Skin of body (tissue), 3 donors: ENCODE data around the gene LRRC4C. TPM values are rescaled to one million over a fixed set of nuclear protein-coding genes. Genes with fewer than 3 reads are reported as not detected.

Experiments used
- DNase-seq: peaks from one replicate; lab custom pipeline; 2025; lab: John Stamatoyannopoulos, UW
- small RNA-seq: library from RNA; depleted of rRNA; stranded (forward); fragments of <200 nt; gene quantifications from one replicate; pipeline ENCODE3, GENCODE V24; 2014; ENCODE audit warnings: low replicate concordance
- total RNA-seq: library from RNA; depleted of rRNA; stranded (reverse); fragments of >200 nt; gene quantifications from one replicate; pipeline ENCODE4 v1.2.3, GENCODE V29; 2014

The LRRC4C gene
- total RNA-seq, 1 donor from 2014 or later = 4.2 TPM

DNA sequence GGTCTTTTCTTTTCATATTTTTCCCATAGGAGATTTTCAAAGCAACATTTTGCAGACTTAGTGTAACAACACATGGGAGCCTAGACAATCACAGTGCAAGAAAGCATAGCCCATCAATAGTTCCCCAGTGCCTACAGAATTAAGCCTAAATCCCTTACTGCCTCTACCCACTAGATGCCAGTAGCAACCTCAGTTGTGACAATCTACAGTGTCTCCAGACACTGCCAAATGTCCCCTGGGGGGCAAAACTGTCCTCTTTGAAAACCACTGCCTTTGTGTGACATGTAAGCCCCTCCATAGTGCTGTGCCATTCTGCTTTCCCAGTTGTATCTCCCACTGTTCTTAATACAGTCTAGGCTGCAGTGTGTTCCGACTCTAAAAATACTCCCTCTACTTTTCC is 1329.0 kb downstream of the LRRC4C start:
- no peak for DNase-seq

DNA sequence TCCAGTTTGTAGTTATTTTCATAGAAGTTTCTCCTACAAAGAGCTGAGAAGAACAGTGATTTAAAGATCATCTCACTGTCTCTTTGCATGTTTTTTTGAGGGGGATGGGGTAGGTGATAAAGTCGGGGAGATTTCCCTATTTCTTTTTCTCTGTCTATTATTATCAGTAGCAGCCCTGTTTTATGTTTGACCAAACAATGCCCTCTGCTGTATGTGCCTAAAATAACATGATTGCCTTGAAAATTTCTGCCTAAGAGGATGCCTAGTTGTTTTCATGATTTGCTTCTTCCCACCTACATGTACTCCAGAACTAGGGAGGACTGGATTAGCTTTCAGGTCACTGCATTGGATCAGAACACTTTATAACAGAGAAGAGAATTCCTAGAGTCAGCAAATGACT is 1330.2 kb downstream of the LRRC4C start:
- DNase-seq = no peak

DNA sequence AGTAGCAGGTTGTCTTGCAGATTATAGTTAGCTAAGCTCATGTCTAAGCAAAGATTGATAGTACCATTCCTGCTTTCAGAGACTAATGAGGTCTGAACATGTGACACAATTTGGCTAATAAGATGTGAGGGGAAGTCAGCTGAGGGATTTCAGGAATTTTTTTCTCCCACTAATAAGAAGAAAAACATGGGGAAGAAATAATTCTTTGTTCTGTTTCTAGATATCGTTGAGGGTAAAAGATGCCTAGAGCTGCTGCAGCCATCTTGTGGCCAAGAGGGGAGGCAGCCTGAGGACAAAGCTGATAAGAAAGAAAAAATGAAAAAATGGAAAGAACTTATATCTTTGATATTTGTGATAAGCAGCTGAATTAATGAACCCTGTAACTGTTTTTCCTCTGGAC is 1334.4 kb downstream of the LRRC4C start:
- no peak for DNase-seq

DNA sequence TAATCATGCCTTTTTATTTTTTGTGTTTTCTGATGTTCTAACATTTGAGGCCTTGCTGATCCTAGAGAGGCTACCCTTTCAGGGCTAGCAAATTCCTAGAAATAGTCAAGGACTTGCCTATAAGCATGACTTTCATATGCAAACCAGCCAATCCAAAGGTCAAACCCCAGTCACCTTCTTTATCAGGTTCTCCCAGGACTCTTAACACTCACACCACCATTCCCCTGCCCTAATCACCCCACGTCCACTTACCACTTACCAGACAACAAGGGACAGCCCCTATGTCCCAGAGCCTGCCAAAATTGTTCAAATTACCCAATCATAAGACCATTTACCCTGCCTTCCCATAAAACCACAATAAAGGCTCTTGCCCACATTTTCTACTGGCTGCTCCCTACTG is 1339.8 kb downstream of the LRRC4C start:
- no peak for DNase-seq

DNA sequence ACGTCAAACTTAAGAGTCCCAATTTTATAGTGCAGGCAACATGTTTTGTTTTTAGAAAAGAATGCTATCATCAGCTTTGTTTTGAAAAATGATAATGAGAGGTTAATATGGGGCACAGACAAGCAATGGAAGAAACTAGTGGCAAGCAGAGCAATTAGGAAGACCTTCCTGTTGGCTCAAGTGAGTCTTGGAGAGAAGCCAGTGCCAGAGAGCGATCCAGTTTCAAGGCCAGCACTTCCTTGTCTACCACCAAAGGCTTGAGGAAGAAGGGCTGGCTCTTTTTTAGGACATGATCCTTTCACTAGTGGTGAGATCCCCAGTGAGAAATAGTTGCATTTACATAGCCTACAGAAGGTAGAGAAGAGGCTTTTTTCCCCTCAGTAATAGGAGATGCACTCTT is 1340.7 kb downstream of the LRRC4C start:
- DNase-seq = no peak

- no peak for DNase-seq
These were observed 1341.4 kb downstream of the LRRC4C start for GRCh38 chr11:40118026-40118425.

DNA sequence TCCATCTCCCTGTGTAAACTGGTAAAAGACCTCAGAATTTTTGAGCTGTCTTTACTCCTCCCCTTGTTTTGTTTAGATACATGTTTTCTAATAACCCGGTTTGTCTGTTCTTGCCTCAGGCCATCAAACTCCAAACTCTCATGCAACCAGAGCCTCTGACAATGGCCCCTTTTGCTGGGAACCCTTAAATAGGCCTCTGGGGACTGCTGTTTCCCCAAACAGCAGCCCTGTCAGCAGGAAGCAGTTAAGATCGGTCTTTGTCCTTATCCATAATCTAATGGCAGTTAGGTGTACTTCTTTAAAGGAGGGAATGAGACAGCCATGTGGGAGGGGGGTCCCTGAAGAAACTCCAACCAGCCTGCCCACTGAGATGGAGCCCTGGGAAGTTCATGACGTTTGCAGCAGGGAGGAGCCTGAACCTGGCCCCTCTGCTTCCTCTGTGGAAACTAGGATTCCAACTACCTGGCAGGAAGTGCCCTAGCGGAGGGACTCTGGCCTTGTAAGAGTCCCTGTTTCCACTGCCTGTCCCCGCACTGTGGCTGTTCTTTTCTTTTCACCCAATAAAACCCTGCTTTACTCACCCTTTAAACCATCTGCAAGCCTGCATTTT is 1354.4 kb downstream of the LRRC4C start:
- no peak for DNase-seq

DNA sequence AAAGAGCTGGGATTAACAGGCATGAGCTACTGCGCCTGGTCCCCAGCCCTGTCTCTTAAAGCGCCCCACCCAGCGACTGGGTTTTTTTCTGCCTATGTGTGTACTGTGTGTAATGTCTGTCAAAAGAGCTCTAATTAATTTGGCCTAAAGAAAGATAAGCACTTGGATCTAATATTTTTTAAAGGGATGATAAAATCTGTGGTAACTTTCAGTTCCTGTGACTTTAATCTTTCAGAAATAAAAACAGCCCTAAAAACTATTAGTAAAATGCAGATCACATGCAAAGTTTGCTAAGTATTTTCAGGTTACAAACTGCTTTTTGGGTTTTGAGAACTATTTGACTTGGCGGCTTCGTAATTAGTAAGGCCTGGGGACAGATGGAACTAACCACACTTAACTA is 1358.7 kb downstream of the LRRC4C start:
- no peak for DNase-seq

DNA sequence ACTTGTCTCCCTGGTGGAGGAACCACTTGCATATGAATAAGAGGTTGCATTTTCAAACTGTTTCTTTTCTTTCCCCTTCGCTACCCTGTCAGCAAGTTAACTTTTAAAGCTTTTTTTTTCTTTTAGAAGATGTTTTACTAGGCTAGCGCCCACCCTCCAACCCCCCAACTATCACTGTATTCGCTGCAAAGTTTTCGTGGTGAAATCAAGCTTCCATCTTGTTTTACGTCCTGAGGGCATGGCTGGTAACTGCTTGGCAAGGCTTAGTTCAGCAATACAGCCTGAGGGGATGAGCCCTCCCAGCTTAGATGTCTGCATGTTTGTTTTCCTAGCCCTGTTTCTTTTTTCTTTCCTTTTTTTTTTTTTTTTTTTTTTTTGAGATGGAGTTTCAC is 1359.3 kb downstream of the LRRC4C start:
- DNase-seq = no peak

- DNase-seq = no peak
These were observed 1359.9 kb downstream of the LRRC4C start for GRCh38 chr11:40099426-40100161.

DNA sequence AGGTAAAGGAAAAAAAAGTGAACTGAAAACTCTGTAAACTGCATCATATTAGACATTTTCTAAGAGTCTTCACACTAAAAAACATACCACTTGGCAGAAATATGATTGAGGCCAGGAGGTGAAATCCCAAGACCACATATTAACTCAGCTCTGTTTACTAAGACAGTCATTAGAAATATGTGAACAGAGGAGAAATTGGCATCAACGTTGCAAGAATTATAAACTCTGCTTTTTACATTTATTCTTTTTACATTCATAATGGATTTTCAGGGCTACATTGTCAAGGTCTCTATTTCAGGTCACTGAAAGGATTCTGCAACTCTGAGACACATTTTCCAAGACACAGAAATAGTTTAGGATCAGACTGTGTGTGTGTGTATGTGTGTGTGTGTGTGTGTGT is 1364.0 kb downstream of the LRRC4C start:
- no peak for DNase-seq

- no peak for DNase-seq
These were observed 1364.5 kb downstream of the LRRC4C start for GRCh38 chr11:40094954-40095353.

DNA sequence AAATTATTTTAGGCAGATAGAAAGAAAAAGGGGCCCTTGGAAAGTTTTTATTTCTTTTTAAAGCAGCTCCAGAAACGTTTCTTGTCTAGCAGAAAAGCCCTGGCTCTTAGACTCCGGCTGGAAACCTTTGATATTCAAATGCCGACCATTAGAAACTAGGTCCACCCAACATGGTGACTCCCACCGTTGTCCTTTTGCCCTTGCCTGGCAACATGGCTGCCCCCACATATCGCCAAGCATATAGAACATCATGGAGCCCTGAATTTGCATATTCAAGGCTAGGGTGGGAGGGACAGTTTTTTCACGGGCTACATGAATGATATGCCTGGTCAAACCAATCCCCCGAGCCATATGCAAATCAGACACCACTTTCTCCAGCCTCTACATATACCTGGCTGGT is 1379.0 kb downstream of the LRRC4C start:
- DNase-seq = no peak

Small RNAs within 50 kb of the gene (small RNA-seq; reads per million reads assigned to genes)
- not detected for gene RF00019
- not detected for gene RNU6-365P
